GM06990 (cell line): ENCODE results near the gene HELZ.

ENCODE experiments used
- DNase-seq: peaks from one replicate; pipeline ENCODE4 v3.0.0-alpha.2; 2011; ENCODE audit not compliant: insufficient read length; ENCODE audit errors: extremely low read depth
- H3K27me3 ChIP-seq: replicated peaks from 2 replicates; pipeline ENCODE4 v1.6.0; 2011; ENCODE audit warnings: low read length; ENCODE audit not compliant: control insufficient read depth, insufficient read depth
- H3K36me3 ChIP-seq: 2 replicates; pipeline ENCODE4 v1.5.1; 2011; ENCODE audit warnings: low read length; ENCODE audit not compliant: control insufficient read depth, insufficient read depth
- H3K4me3 ChIP-seq: replicated peaks from 2 replicates; pipeline ENCODE4 v1.5.1; 2011; ENCODE audit warnings: low read depth, mild to moderate bottlenecking, control low read depth, low read length
- TF ChIP-seq, protein P1 (sequence below): IDR thresholded peaks from 2 replicates; pipeline ENCODE4 v1.5.1; 2011; ENCODE audit warnings: low read length, control low read depth, mild to moderate bottlenecking, inconsistent platforms; ENCODE audit not compliant: insufficient read depth, poor library complexity, severe bottlenecking

HELZ gene

DNA sequence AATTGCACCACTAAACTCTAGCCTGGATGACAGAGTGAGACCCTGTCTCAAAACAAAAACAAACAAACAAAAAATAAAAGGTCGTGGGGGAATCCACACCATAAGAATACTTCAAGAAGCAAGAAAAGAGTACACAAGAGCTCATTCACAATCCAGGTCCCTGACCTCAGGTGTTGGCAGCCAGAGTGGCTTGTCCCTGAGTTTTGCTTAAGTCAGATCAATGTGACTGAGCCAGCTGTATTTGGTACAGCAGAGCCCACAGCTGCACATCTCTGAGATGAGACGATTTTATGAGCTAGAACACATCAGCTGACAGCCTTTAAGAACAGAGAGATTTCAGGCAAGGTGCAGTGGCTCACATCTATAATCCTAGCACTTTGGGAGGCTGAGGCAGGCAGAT lies 178.3 kb downstream of the HELZ start:
- H3K36me3 ChIP-seq = no peaks in the 10 kb centered on the region
- TF ChIP-seq, protein P1, sequence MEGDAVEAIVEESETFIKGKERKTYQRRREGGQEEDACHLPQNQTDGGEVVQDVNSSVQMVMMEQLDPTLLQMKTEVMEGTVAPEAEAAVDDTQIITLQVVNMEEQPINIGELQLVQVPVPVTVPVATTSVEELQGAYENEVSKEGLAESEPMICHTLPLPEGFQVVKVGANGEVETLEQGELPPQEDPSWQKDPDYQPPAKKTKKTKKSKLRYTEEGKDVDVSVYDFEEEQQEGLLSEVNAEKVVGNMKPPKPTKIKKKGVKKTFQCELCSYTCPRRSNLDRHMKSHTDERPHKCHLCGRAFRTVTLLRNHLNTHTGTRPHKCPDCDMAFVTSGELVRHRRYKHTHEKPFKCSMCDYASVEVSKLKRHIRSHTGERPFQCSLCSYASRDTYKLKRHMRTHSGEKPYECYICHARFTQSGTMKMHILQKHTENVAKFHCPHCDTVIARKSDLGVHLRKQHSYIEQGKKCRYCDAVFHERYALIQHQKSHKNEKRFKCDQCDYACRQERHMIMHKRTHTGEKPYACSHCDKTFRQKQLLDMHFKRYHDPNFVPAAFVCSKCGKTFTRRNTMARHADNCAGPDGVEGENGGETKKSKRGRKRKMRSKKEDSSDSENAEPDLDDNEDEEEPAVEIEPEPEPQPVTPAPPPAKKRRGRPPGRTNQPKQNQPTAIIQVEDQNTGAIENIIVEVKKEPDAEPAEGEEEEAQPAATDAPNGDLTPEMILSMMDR = no peak
- H3K4me3 ChIP-seq = no peak overlapping the region
- DNase-seq = no peak
- H3K27me3 ChIP-seq = no peaks in the 10 kb centered on the region

DNA sequence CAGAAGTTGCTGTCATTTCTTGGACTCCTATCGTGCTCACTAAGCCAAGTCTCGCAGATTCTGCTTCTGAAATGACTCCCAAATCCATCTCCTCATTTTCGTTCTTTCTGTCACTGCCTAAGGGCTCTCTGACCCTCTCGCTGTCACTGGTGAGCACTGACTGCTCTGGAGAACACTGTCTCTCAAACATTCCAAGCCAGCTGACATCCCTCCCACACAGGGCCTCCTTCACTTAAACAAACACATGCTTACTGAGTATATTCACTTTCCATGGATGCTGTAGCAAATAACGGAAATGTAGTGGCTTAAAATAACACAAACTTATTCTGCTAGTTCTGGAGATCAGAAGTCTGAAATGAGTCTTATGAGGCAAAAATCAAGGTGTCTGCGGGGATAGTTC lies 181.9 kb downstream of the HELZ start:
- H3K27me3 ChIP-seq = no peaks in the 10 kb centered on the region
- DNase-seq = no peak

DNA sequence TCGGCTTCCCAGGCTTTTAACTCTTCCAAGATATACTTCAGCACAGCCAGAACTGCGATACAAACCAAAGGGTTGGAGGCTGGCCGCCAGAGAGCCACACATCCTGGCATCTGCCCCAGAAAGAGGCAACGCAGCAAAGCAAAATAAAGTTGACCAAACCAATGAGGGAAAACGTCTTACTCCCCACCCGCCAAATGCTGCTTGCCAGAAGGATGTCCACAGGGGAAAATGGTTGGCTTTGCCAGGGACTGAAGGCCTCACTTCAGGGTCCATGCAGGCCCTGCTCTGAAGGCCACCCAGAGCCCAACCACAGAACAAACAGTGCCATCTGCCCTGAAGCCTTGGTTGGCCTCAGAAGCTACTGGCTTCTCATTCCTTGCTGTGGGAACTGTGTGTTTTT lies 185.6 kb downstream of the HELZ start:
- DNase-seq = no peak
- TF ChIP-seq, protein P1 = no peak
- H3K4me3 ChIP-seq = no peak overlapping the region
- no peaks in the 10 kb centered on the region for H3K27me3 ChIP-seq
- H3K36me3 ChIP-seq = no peaks in the 10 kb centered on the region

More for the DNA sequence above, 181.9 kb downstream of the HELZ start:
- TF ChIP-seq, protein P1 = no peak
- Histone ChIP-seq H3K4me3 (no peak overlapping the region), H3K36me3 (no peaks in the 10 kb centered on the region)

DNA sequence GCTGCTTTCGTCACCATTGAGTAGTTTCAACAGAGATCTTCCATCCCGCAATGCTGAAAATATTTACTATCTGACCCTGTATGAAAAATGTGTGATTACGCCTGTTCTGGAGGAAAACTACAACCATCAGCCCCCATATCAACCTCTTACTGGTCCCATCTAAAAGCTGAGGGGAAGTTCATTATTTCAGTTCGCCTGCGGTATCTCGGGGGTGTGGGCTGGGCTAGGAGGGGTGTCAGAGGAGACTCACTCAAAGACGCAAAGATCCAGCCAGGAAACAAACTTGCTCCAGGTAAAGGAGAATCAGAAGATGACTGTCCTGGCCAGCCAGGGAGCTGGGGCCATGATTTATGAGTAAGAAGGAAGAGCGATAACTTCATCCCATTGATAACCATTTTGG lies 187.0 kb downstream of the HELZ start:
- H3K4me3 ChIP-seq = no peak overlapping the region
- H3K36me3 ChIP-seq = no peaks in the 10 kb centered on the region
- DNase-seq = no peak

DNA sequence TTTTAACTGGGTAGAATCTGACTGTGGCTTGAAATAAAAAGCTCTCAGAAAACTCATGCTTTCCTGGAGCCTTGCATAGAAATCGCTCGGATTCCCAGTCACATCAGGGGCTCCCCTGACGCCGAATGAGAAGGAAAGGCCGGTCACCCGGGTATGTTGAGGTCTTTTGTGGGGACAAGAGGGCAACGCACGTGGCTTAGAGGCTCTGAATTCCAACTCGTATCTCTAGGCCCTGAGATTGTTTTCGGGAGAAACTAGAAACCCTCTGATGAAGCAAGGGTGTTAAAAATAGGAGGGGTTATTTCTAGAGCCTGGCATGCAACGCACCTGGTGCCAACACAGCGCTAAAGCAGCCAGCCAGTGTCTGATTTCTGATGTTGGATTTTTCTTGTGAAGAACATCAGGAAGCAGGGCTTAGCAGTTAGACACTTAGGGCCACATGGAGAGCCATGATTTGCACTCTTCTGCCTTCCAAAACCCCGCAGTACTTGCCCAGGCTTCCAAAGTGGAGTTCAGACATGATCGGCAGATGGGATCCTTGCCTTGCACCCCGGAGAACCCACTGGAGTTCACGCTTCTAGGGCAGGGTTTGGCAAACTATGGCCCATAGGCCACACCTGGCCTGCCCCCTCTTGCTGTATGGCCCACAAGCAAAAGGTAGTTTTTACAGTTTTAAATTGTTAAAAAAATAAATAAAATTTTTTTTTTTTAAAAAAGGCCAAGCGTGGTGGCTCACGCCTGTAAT lies 188.1 kb downstream of the HELZ start:
- TF ChIP-seq, protein P1 = no peak
- no peak for DNase-seq
- H3K36me3 ChIP-seq = no peaks in the 10 kb centered on the region

More for the DNA sequence above, 187.0 kb downstream of the HELZ start:
- TF ChIP-seq, protein P1 = no peak
- H3K27me3 ChIP-seq = no peaks in the 10 kb centered on the region

More for the DNA sequence above, 188.1 kb downstream of the HELZ start:
- H3K4me3 ChIP-seq = no peak overlapping the region
- H3K27me3 ChIP-seq = no peaks in the 10 kb centered on the region
